Peyer's patch (tissue), 4 donors: ENCODE measurements around the gene NUP98. TPM values are rescaled to one million over a fixed set of nuclear protein-coding genes. Genes with fewer than 3 reads are reported as not detected.
"Not testable (repeated sequence)": the region's sequence is repeated elsewhere in the genome, so short reads cannot be mapped to it uniquely, and the experiment has no call there.

ENCODE experiments used
- DNase-seq, 3 donors: peaks; one replicate each; pipeline ENCODE4 v3.0.0-alpha.2; 2017 to 2019
- H3K27ac ChIP-seq, 4 donors: fragments of 200-600 bp; sonication (generic); one replicate each; pipeline ENCODE4 v1.5.1; 2016 to 2019
- H3K27me3 ChIP-seq, 2 donors: fragments of 200-600 bp; sonication (generic); one replicate each; pipeline ENCODE4 v1.5.1; 2019
- H3K36me3 ChIP-seq, 3 donors: fragments of 200-600 bp; sonication (generic); one replicate each; pipeline ENCODE4 v1.5.1; 2016 to 2019
- H3K4me1 ChIP-seq, 4 donors: fragments of 200-600 bp; sonication (generic); one replicate each; pipeline ENCODE4 v1.5.1; 2016 to 2019
- H3K4me3 ChIP-seq, 4 donors: fragments of 200-600 bp; sonication (generic); 1 replicate in 3 of 4; 2 replicates in 1 of 4; pipeline ENCODE4 v1.5.1; 2016 to 2019; ENCODE audit warnings: mild to moderate bottlenecking in 1 of 4
- H3K9me3 ChIP-seq, 4 donors: fragments of 200-600 bp; sonication (generic); one replicate each; pipeline ENCODE4 v1.5.1; 2016 to 2019; ENCODE audit warnings: mild to moderate bottlenecking in 1 of 4
- CTCF ChIP-seq, 6 experiments: fragments of 450-650 bp in 4 of 6; fragments of 200-600 bp in 2 of 6; sonication (generic) in 1 of 6; IDR thresholded peaks; one replicate each; pipeline ENCODE4 v1.5.1; 2017 to 2019; ENCODE audit warnings: antibody characterized with exemption in 6 of 6, mild to moderate bottlenecking in 3 of 6, moderate library complexity in 1 of 6
- POLR2A ChIP-seq, 2 donors: fragments of 450-650 bp; IDR thresholded peaks; one replicate each; pipeline ENCODE4 v1.5.1; 2017; ENCODE audit warnings: antibody characterized with exemption in 2 of 2, mild to moderate bottlenecking in 2 of 2, moderate library complexity in 2 of 2
- total RNA-seq, 4 donors: library from RNA; depleted of rRNA; stranded (reverse); fragments of >200 nt; gene quantifications; one replicate each; pipeline ENCODE4 v1.1.0, GENCODE V29; 2016

The NUP98 gene
- total RNA-seq, 4 donors from 2014 or later, result 67.7 to 113 (median 86.8) TPM

GRCh38 chr11:3796002-3796311, 1.4 kb downstream of the NUP98 start:
- no peaks in the 10 kb centered on the region for H3K27me3 ChIP-seq
- no peaks in the 10 kb centered on the region for H3K9me3 ChIP-seq
- H3K27ac ChIP-seq, result peak overlapping the region in 2 of 4 donors; percentile 0 to 95
- TF ChIP-seq POLR2A (IDR thresholded peaks at IDR 0.05), result no peak
- H3K4me3 ChIP-seq, result peak overlapping the region in 3 of 4 donors; percentile 80 to 82 (median 81)
- H3K36me3 ChIP-seq, result peaks cover 0 to 22% (median 0%) of the 10 kb centered on the region in 3 donors
- no peak for DNase-seq
- H3K4me1 ChIP-seq, result peaks cover 0 to 28% (median 7%) of the 10 kb centered on the region in 4 donors

DNA sequence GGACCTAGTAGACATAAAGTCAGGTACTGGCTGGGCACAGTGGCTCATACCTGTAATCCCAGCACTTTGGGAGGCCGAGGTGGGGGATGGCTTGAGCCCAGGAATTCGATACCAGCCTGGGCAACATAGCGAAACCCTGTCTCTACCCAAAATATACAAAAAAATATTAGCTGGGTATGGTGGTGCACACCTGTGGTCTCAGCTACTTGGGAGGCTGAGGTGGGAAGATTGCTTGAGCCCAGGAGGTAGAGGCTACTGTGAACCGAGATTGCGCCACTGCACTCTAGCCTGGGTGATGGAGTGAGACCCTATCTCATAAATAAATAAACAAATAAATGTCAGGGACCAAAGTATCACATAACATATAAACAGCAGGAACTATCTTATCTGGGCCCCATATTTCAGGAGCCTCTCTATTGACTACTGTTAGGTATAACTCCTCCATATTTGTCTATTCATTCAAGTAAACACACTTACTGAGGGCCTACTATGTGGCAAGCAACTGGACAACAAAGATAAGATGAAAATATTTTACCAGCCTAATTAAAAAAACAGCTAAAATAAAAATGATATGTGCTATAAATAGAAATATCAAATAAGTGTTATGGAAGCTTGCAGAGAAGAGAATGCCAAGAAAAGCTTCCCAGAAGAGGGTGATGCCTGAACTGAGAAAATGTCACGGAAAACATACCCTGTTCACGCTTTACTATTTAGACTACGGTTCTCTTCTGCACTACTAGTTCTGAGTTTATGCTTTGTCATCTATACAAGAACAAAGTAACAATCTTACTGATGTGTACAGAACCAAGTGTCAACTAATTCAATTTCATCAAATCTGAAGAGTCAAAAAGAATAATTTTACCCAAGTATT, 2.0 kb downstream of the NUP98 start:
- H3K4me1 ChIP-seq, result peaks cover 0 to 28% (median 7%) of the 10 kb centered on the region in 4 donors
- TF ChIP-seq CTCF (IDR thresholded peaks at IDR 0.05) (no peak), POLR2A (IDR thresholded peaks at IDR 0.05) (no peak)
- DNase-seq, result no peak
- no peaks in the 10 kb centered on the region for H3K9me3 ChIP-seq
- peak overlapping the region in 1 of 4 donors; percentile 0 for H3K27ac ChIP-seq
- peaks cover 0 to 22% (median 0%) of the 10 kb centered on the region in 3 donors for H3K36me3 ChIP-seq
- no peaks in the 10 kb centered on the region for H3K27me3 ChIP-seq
- peak overlapping the region in 2 of 4 donors; percentile 81 to 82 for H3K4me3 ChIP-seq

- H3K4me3 ChIP-seq, H3K27ac ChIP-seq, H3K27me3 ChIP-seq, H3K9me3 ChIP-seq, DNase-seq: not testable (repeated sequence)
- Histone ChIP-seq H3K36me3 (peaks cover 0 to 27% (median 0%) of the 10 kb centered on the region in 3 donors), H3K4me1 (peaks cover 0 to 22% (median 7%) of the 10 kb centered on the region in 4 donors)
Observed at GRCh38 chr11:3794387-3794786, 3.0 kb downstream of the NUP98 start.

DNA sequence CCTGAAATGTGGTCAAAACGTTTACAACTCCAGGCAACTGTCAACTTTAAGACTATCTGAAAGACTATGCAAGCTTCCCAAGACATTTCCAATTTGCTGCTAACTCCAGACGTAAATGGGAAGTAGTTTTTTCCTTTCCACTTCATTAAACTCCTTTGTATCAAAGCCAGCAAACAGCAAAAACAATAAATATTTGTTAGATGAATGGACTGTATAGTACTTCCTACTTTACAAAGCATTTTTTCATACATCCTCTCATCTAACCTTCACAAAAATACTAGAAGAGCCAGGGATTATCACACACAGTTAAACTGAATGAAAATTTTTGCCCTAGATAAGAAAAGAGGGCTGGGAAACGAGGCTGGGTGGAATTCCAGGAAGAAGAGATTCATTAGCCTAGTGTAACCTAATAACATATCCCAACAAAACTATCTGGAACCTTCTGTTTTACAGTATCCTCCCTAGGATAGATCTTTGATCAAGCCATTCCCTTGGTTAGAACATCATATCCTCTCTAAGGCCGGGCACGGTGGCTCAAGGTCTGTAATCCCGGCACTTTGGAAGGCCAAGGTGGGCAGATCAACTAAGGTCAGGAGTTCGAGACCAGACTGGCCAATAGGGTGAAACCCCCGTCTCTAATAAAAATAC, 10.4 kb downstream of the NUP98 start:
- no peak for TF ChIP-seq CTCF (IDR thresholded peaks at IDR 0.05)
- TF ChIP-seq POLR2A (IDR thresholded peaks at IDR 0.05), result no peak

GRCh38 chr11:3783611-3784010, 13.7 kb downstream of the NUP98 start:
- peaks cover 0 to 28% (median 6%) of the 10 kb centered on the region in 3 donors for H3K36me3 ChIP-seq
- peaks cover 0 to 13% (median 3%) of the 10 kb centered on the region in 4 donors for H3K4me1 ChIP-seq
- no peak overlapping the region for H3K4me3 ChIP-seq
- TF ChIP-seq POLR2A (IDR thresholded peaks at IDR 0.05), result no peak
- no peak for TF ChIP-seq CTCF (IDR thresholded peaks at IDR 0.05)
- no peak overlapping the region for H3K27ac ChIP-seq
- DNase-seq, result no peak
- H3K27me3 ChIP-seq, result no peaks in the 10 kb centered on the region
- no peaks in the 10 kb centered on the region for H3K9me3 ChIP-seq

More for the DNA sequence above, 10.4 kb downstream of the NUP98 start:
- peaks cover 0 to 11% (median 0%) of the 10 kb centered on the region in 3 donors for H3K36me3 ChIP-seq
- H3K4me1 ChIP-seq, result peaks cover 0 to 13% (median 3%) of the 10 kb centered on the region in 4 donors
- no peaks in the 10 kb centered on the region for H3K27me3 ChIP-seq
- H3K27ac ChIP-seq, result no peak overlapping the region
- H3K9me3 ChIP-seq, result no peaks in the 10 kb centered on the region
- DNase-seq, result no peak
- no peak overlapping the region for H3K4me3 ChIP-seq

DNA sequence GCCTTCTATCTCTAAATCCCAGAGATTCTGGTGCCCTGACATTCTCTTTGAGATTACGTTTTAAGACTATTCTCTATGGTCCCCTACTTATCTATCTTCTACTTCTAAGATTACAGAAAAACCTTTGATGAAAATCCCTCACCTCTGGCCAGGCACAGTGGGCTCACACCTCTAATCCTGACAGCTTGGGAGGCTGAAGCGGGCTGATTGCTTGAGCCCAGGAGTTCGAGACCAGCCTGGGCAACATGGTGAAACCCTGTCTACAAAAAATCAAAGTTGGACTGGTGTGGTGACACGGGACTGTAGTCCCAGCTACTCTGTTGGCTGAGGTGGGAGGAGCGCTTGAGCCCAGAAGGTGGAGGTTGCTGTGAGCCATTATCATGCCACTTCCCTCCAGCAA, 14.4 kb downstream of the NUP98 start:
- H3K27me3 ChIP-seq, result no peaks in the 10 kb centered on the region
- H3K4me1 ChIP-seq, result peaks cover 0 to 13% (median 3%) of the 10 kb centered on the region in 4 donors
- peaks cover 0 to 34% (median 7%) of the 10 kb centered on the region in 3 donors for H3K36me3 ChIP-seq
- no peak overlapping the region for H3K27ac ChIP-seq
- DNase-seq, result no peak
- TF ChIP-seq POLR2A (IDR thresholded peaks at IDR 0.05) (no peak), CTCF (IDR thresholded peaks at IDR 0.05) (no peak)
- H3K4me3 ChIP-seq, result no peak overlapping the region
- H3K9me3 ChIP-seq, result no peaks in the 10 kb centered on the region
